DND-41 (cell line): ENCODE results near the gene SLC35E2B.

ENCODE experiments used
- ATAC-seq: fragments of 200-7000 bp; cut with Tn5 transposase; 3 replicates; pipeline ENCODE4 v1.9.1; 2021; ENCODE audit warnings: low read depth; ENCODE audit not compliant: insufficient read depth
- DNase-seq: peaks from one replicate; pipeline ENCODE4 v3.0.0-alpha.2; 2020
- H2AFZ ChIP-seq: 2 replicates; pipeline ENCODE4 v1.6.0; 2012; ENCODE audit warnings: low read depth, low read length
- H3K27ac ChIP-seq: 2 replicates; pipeline ENCODE4 v1.5.1; 2012; ENCODE audit warnings: low read length, inconsistent platforms
- H3K27me3 ChIP-seq: fragments of 200-600 bp; sonication (generic); 2 replicates; pipeline ENCODE4 v1.6.0; 2012; ENCODE audit warnings: low read length, mild to moderate bottlenecking, inconsistent platforms; ENCODE audit not compliant: insufficient read depth, poor library complexity
- H3K36me3 ChIP-seq: 2 replicates; pipeline ENCODE4 v1.5.1; 2012; ENCODE audit warnings: low read length, inconsistent platforms; ENCODE audit not compliant: insufficient read depth
- H3K4me1 ChIP-seq: 2 replicates; pipeline ENCODE4 v1.5.1; 2012; ENCODE audit warnings: mild to moderate bottlenecking, low read length; ENCODE audit not compliant: insufficient read depth
- H3K4me2 ChIP-seq: 2 replicates; pipeline ENCODE4 v1.6.0; 2012; ENCODE audit warnings: mild to moderate bottlenecking, moderate library complexity, low read length, inconsistent platforms; ENCODE audit not compliant: insufficient read depth
- H3K4me3 ChIP-seq, 2 experiments: fragments of 200-600 bp in 1 of 2; shearing (Covaris generic) in 1 of 2; 2 replicates each; pipeline ENCODE4 v1.5.1; 2012 to 2016; ENCODE audit warnings: inconsistent platforms in 2 of 2, low read length in 2 of 2, mild to moderate bottlenecking in 2 of 2, low read depth in 1 of 2, moderate library complexity in 1 of 2
- H3K79me2 ChIP-seq: 2 replicates; pipeline ENCODE4 v1.6.0; 2012; ENCODE audit warnings: low read length, inconsistent platforms; ENCODE audit not compliant: insufficient read depth
- H3K9ac ChIP-seq: 2 replicates; pipeline ENCODE4 v1.6.0; 2012; ENCODE audit warnings: low read depth, mild to moderate bottlenecking, inconsistent platforms, low read length, moderate library complexity
- H3K9me3 ChIP-seq: 2 replicates; pipeline ENCODE4 v1.5.1; 2012; ENCODE audit warnings: low read length, moderate library complexity, mild to moderate bottlenecking, inconsistent platforms; ENCODE audit not compliant: insufficient read depth, severe bottlenecking
- H4K20me1 ChIP-seq: 2 replicates; pipeline ENCODE4 v1.6.0; 2012; ENCODE audit warnings: low read length; ENCODE audit not compliant: insufficient read depth
- CTCF ChIP-seq: IDR thresholded peaks from 2 replicates; pipeline ENCODE4 v1.5.1; 2012; ENCODE audit warnings: borderline replicate concordance, low read length, moderate library complexity, mild to moderate bottlenecking; ENCODE audit not compliant: poor library complexity, severe bottlenecking; ENCODE audit errors: extremely low read depth
- EZH2 ChIP-seq: IDR thresholded peaks from 3 replicates; pipeline ENCODE4 v1.6.1; 2012; ENCODE audit warnings: borderline replicate concordance, low read depth, mild to moderate bottlenecking, moderate library complexity, low read length, inconsistent platforms; ENCODE audit not compliant: severe bottlenecking

Gene SLC35E2B

GRCh38 chr1:1616838-1617237 is 75.8 kb downstream of the SLC35E2B start:
- Histone ChIP-seq H3K4me2 (peak overlapping the region; percentile 85), H3K4me1 (peaks cover 38% of the 10 kb centered on the region)

GRCh38 chr1:1616045-1616790 is 76.4 kb downstream of the SLC35E2B start:
- H2AFZ ChIP-seq, result peak overlapping the region; percentile 99
- no peaks in the 10 kb centered on the region for H3K27me3 ChIP-seq
- peak; percentile 29 for ATAC-seq
- peak; percentile 43 for DNase-seq
- peaks cover 38% of the 10 kb centered on the region for H3K4me1 ChIP-seq
- peak overlapping the region; percentile 81 to 99; a peak in 3 of 4 replicates for H3K4me3 ChIP-seq
- TF ChIP-seq CTCF, result no peak
- H3K36me3 ChIP-seq, result peaks cover 21% of the 10 kb centered on the region
- H4K20me1 ChIP-seq, result peaks cover 31% of the 10 kb centered on the region
- H3K79me2 ChIP-seq, result peaks cover 32% of the 10 kb centered on the region
- no peaks in the 10 kb centered on the region for H3K9me3 ChIP-seq
- peak overlapping the region; percentile 100 for H3K9ac ChIP-seq
- peak overlapping the region; percentile 85 for H3K4me2 ChIP-seq
- H3K27ac ChIP-seq, result peak overlapping the region; percentile 100

More at GRCh38 chr1:1616838-1617237, 75.8 kb downstream of the SLC35E2B start:
- H4K20me1 ChIP-seq, result peaks cover 31% of the 10 kb centered on the region
- TF ChIP-seq CTCF (no peak), EZH2 (no peak)
- DNase-seq, result no peak
- H3K9ac ChIP-seq, result peak overlapping the region; percentile 100
- peaks cover 32% of the 10 kb centered on the region for H3K79me2 ChIP-seq
- peak overlapping the region; percentile 81 to 99; a peak in 3 of 4 replicates for H3K4me3 ChIP-seq
- ATAC-seq, result no peak
- H2AFZ ChIP-seq, result no peak overlapping the region
- no peaks in the 10 kb centered on the region for H3K9me3 ChIP-seq
- H3K27me3 ChIP-seq, result no peaks in the 10 kb centered on the region
- peaks cover 21% of the 10 kb centered on the region for H3K36me3 ChIP-seq
- H3K27ac ChIP-seq, result no peak overlapping the region

GRCh38 chr1:1615256-1616044 is 77.1 kb downstream of the SLC35E2B start, which contains the start of gene MIB2:
Gene MIB2 (plus strand): TSS chr1:1615500. CDS start chr1:1623453, 7,953 bp downstream.
- Histone ChIP-seq H3K9me3 (no peaks in the 10 kb centered on the region), H4K20me1 (peaks cover 31% of the 10 kb centered on the region), H3K9ac (peak within 1 kb of the TSS; percentile 100), H3K4me1 (peaks cover 38% of the 10 kb centered on the region), H3K79me2 (peaks cover 32% of the 10 kb centered on the region), H3K27ac (peak within 1 kb of the TSS; percentile 100), H3K27me3 (no peaks in the 10 kb centered on the region), H3K4me3 (peak within 1 kb of the TSS; percentile 81 to 99), H3K36me3 (peaks cover 21% of the 10 kb centered on the region), H3K4me2 (peak within 1 kb of the TSS; percentile 85), H2AFZ (peak within 1 kb of the TSS; percentile 99)
- no peak for TF ChIP-seq EZH2
- no peak for TF ChIP-seq CTCF
- ATAC-seq (peak; percentile 87), DNase-seq (peak; percentile 98)
